Central memory CD8-positive, alpha-beta T cell (primary cell): ENCODE data around the gene DCDC2B.
"Not testable (repeated sequence)": the region's sequence is repeated elsewhere in the genome, so short reads cannot be mapped to it uniquely, and the experiment has no call there.

ENCODE experiments used
- ATAC-seq: fragments of 150-1000 bp; cut with Tn5 transposase; replicated peaks from 2 replicates; pipeline ENCODE4 v1.10.0; 2022; ENCODE audit warnings: mild to moderate bottlenecking, moderate FRiP score, moderate number of reproducible peaks; ENCODE audit not compliant: poor library complexity, severe bottlenecking; ENCODE audit errors: extremely low read depth
- DNase-seq, 2 donors: peaks; one replicate each; pipeline ENCODE4 v3.0.0; 2021; ENCODE audit warnings: low spot score in 2 of 2
- H3K27ac Mint-ChIP-seq: one replicate; pipeline ENCODE4 v1.8.0; 2022; ENCODE audit warnings: low read depth, mild to moderate bottlenecking, moderate library complexity, mixed read lengths
- H3K27me3 Mint-ChIP-seq: one replicate; pipeline ENCODE4 v1.8.0; 2022; ENCODE audit warnings: mixed read lengths
- H3K36me3 Mint-ChIP-seq: one replicate; pipeline ENCODE4 v1.8.0; 2022; ENCODE audit warnings: mild to moderate bottlenecking, moderate library complexity, mixed read lengths; ENCODE audit not compliant: insufficient read depth
- H3K4me1 Mint-ChIP-seq: one replicate; pipeline ENCODE4 v1.8.0; 2022; ENCODE audit warnings: mixed read lengths
- H3K4me3 Mint-ChIP-seq: one replicate; pipeline ENCODE4 v1.8.0; 2022; ENCODE audit warnings: mild to moderate bottlenecking, moderate library complexity, mixed read lengths
- H3K9me3 Mint-ChIP-seq: one replicate; pipeline ENCODE4 v1.8.0; 2022; ENCODE audit warnings: mixed read lengths

DCDC2B gene

GRCh38 chr1:32208891-32209328 is at the start of gene DCDC2B:
DCDC2B (plus strand) TSS chr1:32209089; CDS start chr1:32209094, 5 bp downstream.
- Mint-ChIP-seq H3K27me3 (no peaks in the 10 kb centered on the region), H3K27ac (peak within 1 kb of the TSS; percentile 25), H3K9me3 (no peaks in the 10 kb centered on the region), H3K4me1 (peaks cover 11% of the 10 kb centered on the region), H3K36me3 (peaks cover 2% of the 10 kb centered on the region), H3K4me3 (no peak within 1 kb of the TSS)
- ATAC-seq (no peak), DNase-seq (no peak)

- Mint-ChIP-seq H3K27me3 (no peaks in the 10 kb centered on the region), H3K27ac (no peak overlapping the region), H3K4me1 (no peaks in the 10 kb centered on the region), H3K4me3 (no peak overlapping the region), H3K9me3 (no peaks in the 10 kb centered on the region), H3K36me3 (peaks cover 77% of the 10 kb centered on the region)
- ATAC-seq (no peak), DNase-seq (no peak)
These were observed 49.7 kb upstream of the DCDC2B start for GRCh38 chr1:32159189-32159588.

- Mint-ChIP-seq H3K4me1 (peaks cover under 1% of the 10 kb centered on the region), H3K36me3 (peaks cover 67% of the 10 kb centered on the region), H3K9me3 (no peaks in the 10 kb centered on the region), H3K27me3 (no peaks in the 10 kb centered on the region), H3K27ac (no peak overlapping the region), H3K4me3 (no peak overlapping the region)
- DNase-seq (no peak), ATAC-seq (no peak)
These were observed 45.5 kb upstream of the DCDC2B start for GRCh38 chr1:32163405-32163804.

GRCh38 chr1:32165633-32166032 is 43.3 kb upstream of the DCDC2B start:
- H3K9me3 Mint-ChIP-seq, DNase-seq, H3K27me3 Mint-ChIP-seq, H3K27ac Mint-ChIP-seq, H3K4me1 Mint-ChIP-seq, ATAC-seq, H3K4me3 Mint-ChIP-seq: not testable (repeated sequence)
- peaks cover 72% of the 10 kb centered on the region for H3K36me3 Mint-ChIP-seq

GRCh38 chr1:32170991-32171390 is 37.9 kb upstream of the DCDC2B start:
- H3K27me3 Mint-ChIP-seq, result no peaks in the 10 kb centered on the region
- ATAC-seq (no peak), DNase-seq (no peak)
- no peak overlapping the region for H3K4me3 Mint-ChIP-seq
- peaks cover 7% of the 10 kb centered on the region for H3K4me1 Mint-ChIP-seq
- no peaks in the 10 kb centered on the region for H3K9me3 Mint-ChIP-seq
- no peak overlapping the region for H3K27ac Mint-ChIP-seq
- peaks cover 48% of the 10 kb centered on the region for H3K36me3 Mint-ChIP-seq

GRCh38 chr1:32172621-32173245 is 36.2 kb upstream of the DCDC2B start:
- Mint-ChIP-seq H3K4me1 (peaks cover 7% of the 10 kb centered on the region), H3K9me3 (no peaks in the 10 kb centered on the region), H3K27ac (no peak overlapping the region), H3K4me3 (no peak overlapping the region), H3K36me3 (peaks cover 34% of the 10 kb centered on the region), H3K27me3 (no peaks in the 10 kb centered on the region)
- DNase-seq (no peak), ATAC-seq (no peak)

- no peak for ATAC-seq
- DNase-seq, result no peak
- peak overlapping the region; percentile 97 for H3K27ac Mint-ChIP-seq
- H3K4me1 Mint-ChIP-seq, result peaks cover 29% of the 10 kb centered on the region
- peaks cover 27% of the 10 kb centered on the region for H3K36me3 Mint-ChIP-seq
- peak overlapping the region; percentile 92 for H3K4me3 Mint-ChIP-seq
- H3K9me3 Mint-ChIP-seq, result no peaks in the 10 kb centered on the region
- H3K27me3 Mint-ChIP-seq, result no peaks in the 10 kb centered on the region
These were observed 30.3 kb upstream of the DCDC2B start for GRCh38 chr1:32178380-32179192.

- H3K4me3 Mint-ChIP-seq, result peak overlapping the region; percentile 92
- H3K27ac Mint-ChIP-seq, result peak overlapping the region; percentile 97
- no peaks in the 10 kb centered on the region for H3K27me3 Mint-ChIP-seq
- ATAC-seq (no peak), DNase-seq (no peak)
- peaks cover 29% of the 10 kb centered on the region for H3K36me3 Mint-ChIP-seq
- H3K4me1 Mint-ChIP-seq, result peaks cover 33% of the 10 kb centered on the region
- H3K9me3 Mint-ChIP-seq, result no peaks in the 10 kb centered on the region
These were observed 29.8 kb upstream of the DCDC2B start for GRCh38 chr1:32179193-32179442.

GRCh38 chr1:32179443-32180185 is 29.3 kb upstream of the DCDC2B start, which contains the start of gene TXLNA:
TXLNA (plus strand) TSS chr1:32179675; CDS start chr1:32180346, 671 bp downstream.
- peak within 1 kb of the TSS; percentile 97 for H3K27ac Mint-ChIP-seq
- H3K27me3 Mint-ChIP-seq, result no peaks in the 10 kb centered on the region
- H3K4me1 Mint-ChIP-seq, result peaks cover 38% of the 10 kb centered on the region
- ATAC-seq, result peak; percentile 82
- H3K36me3 Mint-ChIP-seq, result peaks cover 32% of the 10 kb centered on the region
- peak within 1 kb of the TSS; percentile 92 for H3K4me3 Mint-ChIP-seq
- no peaks in the 10 kb centered on the region for H3K9me3 Mint-ChIP-seq
- peak; percentile 72 to 75 for DNase-seq

GRCh38 chr1:32180186-32181060 is 28.5 kb upstream of the DCDC2B start:
- Mint-ChIP-seq H3K4me3 (peak overlapping the region; percentile 92), H3K36me3 (peaks cover 36% of the 10 kb centered on the region), H3K9me3 (no peaks in the 10 kb centered on the region), H3K27me3 (no peaks in the 10 kb centered on the region), H3K27ac (peak overlapping the region; percentile 97), H3K4me1 (peaks cover 43% of the 10 kb centered on the region)
- DNase-seq, result no peak
- peak; percentile 24 for ATAC-seq

GRCh38 chr1:32181065-32181464 is 27.8 kb upstream of the DCDC2B start:
- ATAC-seq (no peak), DNase-seq (no peak)
- Mint-ChIP-seq H3K27me3 (no peaks in the 10 kb centered on the region), H3K9me3 (no peaks in the 10 kb centered on the region), H3K4me1 (peaks cover 47% of the 10 kb centered on the region), H3K4me3 (peak overlapping the region; percentile 92), H3K36me3 (peaks cover 39% of the 10 kb centered on the region), H3K27ac (peak overlapping the region; percentile 97)

GRCh38 chr1:32181563-32181962 is 27.3 kb upstream of the DCDC2B start:
- H3K9me3 Mint-ChIP-seq, result no peaks in the 10 kb centered on the region
- peaks cover 52% of the 10 kb centered on the region for H3K4me1 Mint-ChIP-seq
- H3K36me3 Mint-ChIP-seq, result peaks cover 44% of the 10 kb centered on the region
- no peaks in the 10 kb centered on the region for H3K27me3 Mint-ChIP-seq
- DNase-seq, result no peak
- peak overlapping the region; percentile 97 for H3K27ac Mint-ChIP-seq
- peak overlapping the region; percentile 92 for H3K4me3 Mint-ChIP-seq
- no peak for ATAC-seq
